MM.1S (cell line): ENCODE measurements around the gene MMP23B.

Experiments
- DNase-seq: peaks from one replicate; pipeline ENCODE4 v3.0.0-alpha.2; 2015
- H2AFZ ChIP-seq: fragments of 300-600 bp; sonication (generic); 2 replicates; pipeline ENCODE4 v1.6.0; 2016; ENCODE audit warnings: antibody characterized with exemption, low read length
- H3F3A ChIP-seq: fragments of 300-600 bp; sonication (generic); 2 replicates; pipeline ENCODE4 v1.6.1; 2016; ENCODE audit warnings: mild to moderate bottlenecking, antibody characterized with exemption, low read length, moderate library complexity, mixed read lengths; ENCODE audit not compliant: insufficient read depth
- H3K27ac ChIP-seq: fragments of 300-600 bp; sonication (generic); 2 replicates; pipeline ENCODE4 v1.5.1; 2016; ENCODE audit warnings: mild to moderate bottlenecking, low read length
- H3K27me3 ChIP-seq: fragments of 300-600 bp; sonication (generic); replicated peaks from 2 replicates; pipeline ENCODE4 v1.6.0; 2016; ENCODE audit warnings: low read length; ENCODE audit not compliant: insufficient read depth
- H3K36me3 ChIP-seq: fragments of 300-600 bp; sonication (generic); replicated peaks from 2 replicates; pipeline ENCODE4 v1.6.1; 2016; ENCODE audit warnings: mild to moderate bottlenecking, low read length, mixed read lengths; ENCODE audit not compliant: insufficient read depth
- H3K4me1 ChIP-seq: fragments of 300-600 bp; sonication (generic); 2 replicates; pipeline ENCODE4 v1.6.1; 2016; ENCODE audit warnings: low read length, mixed read lengths
- H3K4me2 ChIP-seq: fragments of 300-600 bp; sonication (generic); 2 replicates; pipeline ENCODE4 v1.6.0; 2016; ENCODE audit warnings: low read depth, low read length
- H3K4me3 ChIP-seq: fragments of 300-600 bp; sonication (generic); 2 replicates; pipeline ENCODE4 v1.5.1; 2016; ENCODE audit warnings: low read length, mixed read lengths
- H3K79me2 ChIP-seq: fragments of 300-600 bp; sonication (generic); 2 replicates; pipeline ENCODE4 v1.6.1; 2016; ENCODE audit warnings: mixed run types, low read length, mixed read lengths
- H3K9ac ChIP-seq: fragments of 300-600 bp; sonication (generic); 2 replicates; pipeline ENCODE4 v1.6.1; 2016; ENCODE audit warnings: low read length, mixed read lengths
- H3K9me2 ChIP-seq: fragments of 300-600 bp; sonication (generic); replicated peaks from 2 replicates; pipeline ENCODE4 v1.6.1; 2016; ENCODE audit warnings: mild to moderate bottlenecking, low read length, mixed read lengths; ENCODE audit not compliant: insufficient read depth
- H3K9me3 ChIP-seq: fragments of 300-600 bp; sonication (generic); replicated peaks from 2 replicates; pipeline ENCODE4 v1.6.1; 2016; ENCODE audit warnings: mild to moderate bottlenecking, low read length, mixed read lengths; ENCODE audit not compliant: insufficient read depth
- H4K20me1 ChIP-seq: fragments of 300-600 bp; sonication (generic); 2 replicates; pipeline ENCODE4 v1.6.1; 2016; ENCODE audit warnings: mild to moderate bottlenecking, low read length, moderate library complexity, mixed read lengths; ENCODE audit not compliant: insufficient read depth
- CTCF ChIP-seq: fragments of 300-600 bp; sonication (generic); IDR thresholded peaks from 2 replicates; pipeline ENCODE4 v1.5.1; 2016; ENCODE audit warnings: antibody characterized with exemption, low read length, mixed read lengths
- EZH2 ChIP-seq: fragments of 300-600 bp; sonication (generic); optimal IDR thresholded peaks from 2 replicates; pipeline ENCODE3; 2017; ENCODE audit warnings: low read depth, mild to moderate bottlenecking, antibody characterized with exemption, low read length, mixed read lengths
- EZH2phosphoT487 ChIP-seq: fragments of 300-600 bp; sonication (generic); IDR thresholded peaks from 2 replicates; pipeline ENCODE4 v1.6.1; 2018; ENCODE audit warnings: antibody characterized with exemption, low read length

Gene MMP23B

DNA sequence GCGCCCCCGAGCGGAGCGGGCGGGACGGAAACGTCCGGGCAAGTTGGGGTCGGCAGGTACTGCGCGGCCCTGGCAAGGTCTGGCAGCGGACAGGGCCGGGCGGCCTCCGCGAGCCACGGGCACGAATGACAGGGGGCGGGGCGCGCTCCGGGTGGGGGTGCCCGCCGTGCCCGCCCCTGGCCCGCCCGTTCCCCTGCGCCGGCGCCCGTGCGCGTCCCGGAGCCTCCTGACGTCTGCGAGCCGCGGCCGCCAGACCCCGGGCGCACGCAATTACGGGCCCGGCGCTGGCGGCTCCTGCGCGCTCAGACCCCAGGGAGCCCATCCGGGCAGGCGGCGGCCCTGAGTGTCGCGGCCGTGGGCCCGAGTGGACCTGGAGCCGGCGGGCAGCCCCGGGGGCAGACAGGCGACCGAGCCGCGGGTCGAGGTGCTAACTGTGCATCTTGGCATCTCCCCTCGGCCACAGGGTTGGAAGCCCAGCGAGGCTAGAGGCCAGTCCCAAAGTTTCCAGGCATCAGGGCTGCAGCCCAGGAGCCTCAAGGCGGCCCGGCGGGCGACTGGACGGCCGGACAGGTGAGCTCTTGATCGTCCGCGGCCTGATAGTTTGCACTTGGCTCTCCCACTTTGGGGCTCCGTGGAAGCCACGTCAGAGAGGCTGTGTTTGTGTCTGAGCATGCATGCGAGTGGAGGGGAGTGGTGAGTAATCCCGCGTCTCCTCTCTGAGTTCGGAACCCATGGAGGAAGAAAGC, 15.8 kb upstream of the MMP23B start:
- Histone ChIP-seq H2AFZ (peak overlapping the region; percentile 45; the same call in 1 of the 2 replicates), H3K9ac (peak overlapping the region; percentile 100), H3K27ac (no peak overlapping the region), H4K20me1 (no peaks in the 10 kb centered on the region), H3K4me3 (peak overlapping the region; percentile 87), H3K4me1 (peaks cover 3% of the 10 kb centered on the region; the same call in 1 of the 2 replicates), H3K79me2 (peaks cover 23% of the 10 kb centered on the region), H3K27me3 (no peaks in the 10 kb centered on the region), H3K4me2 (peak overlapping the region; percentile 97), H3F3A (peaks cover 3% of the 10 kb centered on the region; the same call in 1 of the 2 replicates), H3K36me3 (no peaks in the 10 kb centered on the region), H3K9me2 (no peaks in the 10 kb centered on the region), H3K9me3 (no peaks in the 10 kb centered on the region)
- DNase-seq, result peak; percentile 46
- TF ChIP-seq CTCF, result no peak
- TF ChIP-seq EZH2, result no peak
- TF ChIP-seq EZH2phosphoT487, result no peak

DNA sequence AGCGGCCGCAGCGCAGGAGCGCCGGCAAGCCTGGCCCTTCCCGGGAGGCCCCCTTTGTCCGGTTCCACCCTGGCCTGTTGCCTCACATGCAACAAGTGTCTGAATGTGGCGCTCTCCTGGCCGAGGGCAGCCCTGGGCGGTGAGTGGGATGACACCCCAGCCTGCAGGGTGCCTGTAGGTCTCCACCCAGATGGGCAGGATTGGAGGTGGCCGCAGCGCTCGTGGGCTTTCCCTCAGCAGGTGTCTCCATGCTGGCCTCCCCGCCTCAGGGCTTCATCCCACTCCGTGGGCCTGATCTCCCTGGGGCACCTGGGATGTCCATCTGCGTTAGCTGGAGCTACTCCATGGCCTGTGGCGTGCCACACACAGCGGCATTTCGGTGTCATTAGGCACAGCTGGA, 15.1 kb upstream of the MMP23B start:
- no peaks in the 10 kb centered on the region for H3K9me3 ChIP-seq
- H3K27ac ChIP-seq, result no peak overlapping the region
- H3K9ac ChIP-seq, result no peak overlapping the region
- H3K79me2 ChIP-seq, result peaks cover 23% of the 10 kb centered on the region
- peaks cover 3% of the 10 kb centered on the region; the same call in 1 of the 2 replicates for H3K4me1 ChIP-seq
- H3K9me2 ChIP-seq, result no peaks in the 10 kb centered on the region
- H3K4me2 ChIP-seq, result peak overlapping the region; percentile 97
- H3K36me3 ChIP-seq, result no peaks in the 10 kb centered on the region
- no peaks in the 10 kb centered on the region for H3K27me3 ChIP-seq
- DNase-seq, result no peak
- H2AFZ ChIP-seq, result no peak overlapping the region
- H3K4me3 ChIP-seq, result peak overlapping the region; percentile 87
- peaks cover 3% of the 10 kb centered on the region; the same call in 1 of the 2 replicates for H3F3A ChIP-seq
- no peaks in the 10 kb centered on the region for H4K20me1 ChIP-seq
- TF ChIP-seq EZH2 (no peak), CTCF (no peak), EZH2phosphoT487 (no peak)

- H3K4me2 ChIP-seq, result no peak overlapping the region
- no peak overlapping the region for H3K9ac ChIP-seq
- no peak overlapping the region for H3K27ac ChIP-seq
- H3K9me2 ChIP-seq, result no peaks in the 10 kb centered on the region
- no peak overlapping the region for H2AFZ ChIP-seq
- peaks cover 3% of the 10 kb centered on the region; the same call in 1 of the 2 replicates for H3F3A ChIP-seq
- no peaks in the 10 kb centered on the region for H3K27me3 ChIP-seq
- peaks cover 3% of the 10 kb centered on the region; the same call in 1 of the 2 replicates for H3K4me1 ChIP-seq
- H4K20me1 ChIP-seq, result no peaks in the 10 kb centered on the region
- peaks cover 23% of the 10 kb centered on the region for H3K79me2 ChIP-seq
- no peaks in the 10 kb centered on the region for H3K9me3 ChIP-seq
- no peak for TF ChIP-seq EZH2
- no peak for TF ChIP-seq CTCF
- no peak for TF ChIP-seq EZH2phosphoT487
- no peaks in the 10 kb centered on the region for H3K36me3 ChIP-seq
- no peak for DNase-seq
- no peak overlapping the region for H3K4me3 ChIP-seq
These were observed 14.5 kb upstream of the MMP23B start for GRCh38 chr1:1617516-1617915.
